SKM-1 (cell line): ENCODE results near the gene FUT2.

Source experiments
- DNase-seq: peaks from one replicate; lab custom pipeline; 2025; ENCODE audit not compliant: unreplicated experiment; lab: John Stamatoyannopoulos, UW

The FUT2 gene

GRCh38 chr19:48724796-48725753, 29.3 kb downstream of the FUT2 start:
- peak; percentile 58 for DNase-seq

- peak; percentile 49 for DNase-seq
Observed at GRCh38 chr19:48726556-48726955, 30.8 kb downstream of the FUT2 start.

- no peak for DNase-seq
Observed at GRCh38 chr19:48728911-48729664, 33.3 kb downstream of the FUT2 start.

- DNase-seq = no peak
Observed at GRCh38 chr19:48731452-48731851, 35.7 kb downstream of the FUT2 start.

- DNase-seq = no peak
Observed at GRCh38 chr19:48734625-48735024, 38.9 kb downstream of the FUT2 start.

GRCh38 chr19:48735031-48735615, 39.4 kb downstream of the FUT2 start:
- DNase-seq = no peak

GRCh38 chr19:48737360-48737998, 41.7 kb downstream of the FUT2 start:
- no peak for DNase-seq

GRCh38 chr19:48738557-48739403, 43.0 kb downstream of the FUT2 start:
- DNase-seq = peak; percentile 54

GRCh38 chr19:48739404-48740163, 43.8 kb downstream of the FUT2 start:
- DNase-seq = no peak

GRCh38 chr19:48740164-48740972, 44.6 kb downstream of the FUT2 start, which contains the start of gene RASIP1:
Gene RASIP1 (minus strand): TSS chr19:48740610. CDS start chr19:48740282, 328 bp downstream.
- DNase-seq = no peak

GRCh38 chr19:48741129-48741999, 45.6 kb downstream of the FUT2 start:
- DNase-seq = no peak

- no peak for DNase-seq
Observed at GRCh38 chr19:48742096-48742495, 46.3 kb downstream of the FUT2 start.

GRCh38 chr19:48745208-48745995, 49.6 kb downstream of the FUT2 start:
- peak; percentile 7 for DNase-seq

GRCh38 chr19:48746110-48746509, 50.3 kb downstream of the FUT2 start:
- no peak for DNase-seq

- peak; percentile 4 for DNase-seq
Observed at GRCh38 chr19:48746738-48747575, 51.2 kb downstream of the FUT2 start, which contains the start of gene IZUMO1. Gene IZUMO1 (minus strand): TSS chr19:48746909. CDS start chr19:48745859, 1,050 bp downstream.
